AG09319 (cell line): ENCODE results near the gene RAB8B.

ENCODE experiments used
- DNase-seq: peaks from one replicate; pipeline ENCODE4 v3.0.0-alpha.2; 2010; ENCODE audit warnings: low read depth; ENCODE audit errors: extremely low read depth
- CTCF ChIP-seq: IDR thresholded peaks from 2 replicates; pipeline ENCODE4 v1.5.1; 2011; ENCODE audit warnings: low read depth, mild to moderate bottlenecking, inconsistent platforms, low read length, moderate library complexity

The RAB8B gene

GRCh38 chr15:63299943-63300575 is 110.7 kb downstream of the RAB8B start:
- TF ChIP-seq CTCF, result no peak
- DNase-seq, result no peak

- no peak for TF ChIP-seq CTCF
These were observed 111.7 kb downstream of the RAB8B start for GRCh38 chr15:63301088-63301487.

GRCh38 chr15:63305260-63305659 is 115.9 kb downstream of the RAB8B start:
- TF ChIP-seq CTCF, result no peak
- DNase-seq, result no peak

More at GRCh38 chr15:63301088-63301487, 111.7 kb downstream of the RAB8B start:
- DNase-seq, result no peak

GRCh38 chr15:63306492-63307073 is 117.2 kb downstream of the RAB8B start:
- TF ChIP-seq CTCF, result no peak
- DNase-seq, result no peak

- DNase-seq, result no peak
- no peak for TF ChIP-seq CTCF
These were observed 119.1 kb downstream of the RAB8B start for GRCh38 chr15:63308491-63308890.

GRCh38 chr15:63308947-63309346 is 119.5 kb downstream of the RAB8B start:
- DNase-seq, result no peak
- TF ChIP-seq CTCF, result no peak

GRCh38 chr15:63310646-63311045 is 121.2 kb downstream of the RAB8B start:
- DNase-seq, result no peak
- no peak for TF ChIP-seq CTCF
